Peyer's patch (tissue), 4 donors: ENCODE measurements around the gene SOCS1. TPM values are rescaled to one million over a fixed set of nuclear protein-coding genes. Genes with fewer than 3 reads are reported as not detected.

Experiments used
- DNase-seq, 3 donors: peaks; one replicate each; pipeline ENCODE4 v3.0.0-alpha.2; 2017 to 2019
- H3K27ac ChIP-seq, 4 donors: fragments of 200-600 bp; sonication (generic); one replicate each; pipeline ENCODE4 v1.5.1; 2016 to 2019
- H3K27me3 ChIP-seq, 2 donors: fragments of 200-600 bp; sonication (generic); one replicate each; pipeline ENCODE4 v1.5.1; 2019
- H3K36me3 ChIP-seq, 3 donors: fragments of 200-600 bp; sonication (generic); one replicate each; pipeline ENCODE4 v1.5.1; 2016 to 2019
- H3K4me1 ChIP-seq, 4 donors: fragments of 200-600 bp; sonication (generic); one replicate each; pipeline ENCODE4 v1.5.1; 2016 to 2019
- H3K4me3 ChIP-seq, 4 donors: fragments of 200-600 bp; sonication (generic); 1 replicate in 3 of 4; 2 replicates in 1 of 4; pipeline ENCODE4 v1.5.1; 2016 to 2019; ENCODE audit warnings: mild to moderate bottlenecking in 1 of 4
- H3K9me3 ChIP-seq, 4 donors: fragments of 200-600 bp; sonication (generic); one replicate each; pipeline ENCODE4 v1.5.1; 2016 to 2019; ENCODE audit warnings: mild to moderate bottlenecking in 1 of 4
- CTCF ChIP-seq, 6 experiments: fragments of 450-650 bp in 4 of 6; fragments of 200-600 bp in 2 of 6; sonication (generic) in 1 of 6; IDR thresholded peaks; one replicate each; pipeline ENCODE4 v1.5.1; 2017 to 2019; ENCODE audit warnings: antibody characterized with exemption in 6 of 6, mild to moderate bottlenecking in 3 of 6, moderate library complexity in 1 of 6
- POLR2A ChIP-seq, 2 donors: fragments of 450-650 bp; IDR thresholded peaks; one replicate each; pipeline ENCODE4 v1.5.1; 2017; ENCODE audit warnings: antibody characterized with exemption in 2 of 2, mild to moderate bottlenecking in 2 of 2, moderate library complexity in 2 of 2
- total RNA-seq, 4 donors: library from RNA; depleted of rRNA; stranded (reverse); fragments of >200 nt; gene quantifications; one replicate each; pipeline ENCODE4 v1.1.0, GENCODE V29; 2016

SOCS1 gene
- total RNA-seq, 4 donors from 2014 or later: 8.7 to 19.0 (median 15.3) TPM

GRCh38 chr16:11289202-11289601 is 33.2 kb upstream of the SOCS1 start:
- H3K27ac ChIP-seq: no peak overlapping the region
- DNase-seq: no peak
- H3K4me1 ChIP-seq: no peaks in the 10 kb centered on the region
- no peaks in the 10 kb centered on the region for H3K36me3 ChIP-seq
- TF ChIP-seq POLR2A (IDR thresholded peaks at IDR 0.05) (no peak), CTCF (IDR thresholded peaks at IDR 0.05) (no peak)
- H3K9me3 ChIP-seq: no peaks in the 10 kb centered on the region
- no peak overlapping the region for H3K4me3 ChIP-seq
- no peaks in the 10 kb centered on the region for H3K27me3 ChIP-seq

GRCh38 chr16:11285842-11286241 is 29.8 kb upstream of the SOCS1 start:
- Histone ChIP-seq H3K27me3 (no peaks in the 10 kb centered on the region), H3K4me1 (no peaks in the 10 kb centered on the region), H3K9me3 (no peaks in the 10 kb centered on the region), H3K36me3 (no peaks in the 10 kb centered on the region), H3K27ac (no peak overlapping the region), H3K4me3 (no peak overlapping the region)
- no peak for TF ChIP-seq CTCF (IDR thresholded peaks at IDR 0.05)
- TF ChIP-seq POLR2A (IDR thresholded peaks at IDR 0.05): no peak
- no peak for DNase-seq

- DNase-seq: no peak
These were observed 27.8 kb upstream of the SOCS1 start for GRCh38 chr16:11283820-11284248.

GRCh38 chr16:11280616-11281522 is 24.9 kb upstream of the SOCS1 start, which contains the start of gene PRM1:
Gene PRM1 (minus strand): TSS chr16:11281330. CDS start chr16:11281238, 92 bp downstream.
- TF ChIP-seq CTCF (IDR thresholded peaks at IDR 0.05) (no peak), POLR2A (IDR thresholded peaks at IDR 0.05) (no peak)
- Histone ChIP-seq H3K36me3 (no peaks in the 10 kb centered on the region), H3K9me3 (no peaks in the 10 kb centered on the region), H3K27ac (no peak within 1 kb of the TSS), H3K4me1 (no peaks in the 10 kb centered on the region), H3K27me3 (no peaks in the 10 kb centered on the region), H3K4me3 (no peak within 1 kb of the TSS)
- DNase-seq: no peak

More at GRCh38 chr16:11283820-11284248, 27.8 kb upstream of the SOCS1 start:
- Histone ChIP-seq H3K4me1 (no peaks in the 10 kb centered on the region), H3K36me3 (no peaks in the 10 kb centered on the region), H3K27ac (no peak overlapping the region), H3K27me3 (no peaks in the 10 kb centered on the region), H3K9me3 (no peaks in the 10 kb centered on the region), H3K4me3 (no peak overlapping the region)
- TF ChIP-seq CTCF (IDR thresholded peaks at IDR 0.05): no peak
- TF ChIP-seq POLR2A (IDR thresholded peaks at IDR 0.05): no peak

GRCh38 chr16:11278681-11279628 is 23.0 kb upstream of the SOCS1 start:
- H3K36me3 ChIP-seq: no peaks in the 10 kb centered on the region
- no peaks in the 10 kb centered on the region for H3K4me1 ChIP-seq
- no peaks in the 10 kb centered on the region for H3K27me3 ChIP-seq
- H3K27ac ChIP-seq: no peak overlapping the region
- H3K4me3 ChIP-seq: no peak overlapping the region
- TF ChIP-seq POLR2A (IDR thresholded peaks at IDR 0.05) (no peak), CTCF (IDR thresholded peaks at IDR 0.05) (no peak)
- no peaks in the 10 kb centered on the region for H3K9me3 ChIP-seq
- no peak for DNase-seq
